ENCODE results near the gene SPI1.

Gene SPI1

GRCh38 chr11:47407746-47408590 is 29.6 kb upstream of the SPI1 start, which contains the start of gene SLC39A13 (continued):
- TF ChIP-seq, protein P1, sequence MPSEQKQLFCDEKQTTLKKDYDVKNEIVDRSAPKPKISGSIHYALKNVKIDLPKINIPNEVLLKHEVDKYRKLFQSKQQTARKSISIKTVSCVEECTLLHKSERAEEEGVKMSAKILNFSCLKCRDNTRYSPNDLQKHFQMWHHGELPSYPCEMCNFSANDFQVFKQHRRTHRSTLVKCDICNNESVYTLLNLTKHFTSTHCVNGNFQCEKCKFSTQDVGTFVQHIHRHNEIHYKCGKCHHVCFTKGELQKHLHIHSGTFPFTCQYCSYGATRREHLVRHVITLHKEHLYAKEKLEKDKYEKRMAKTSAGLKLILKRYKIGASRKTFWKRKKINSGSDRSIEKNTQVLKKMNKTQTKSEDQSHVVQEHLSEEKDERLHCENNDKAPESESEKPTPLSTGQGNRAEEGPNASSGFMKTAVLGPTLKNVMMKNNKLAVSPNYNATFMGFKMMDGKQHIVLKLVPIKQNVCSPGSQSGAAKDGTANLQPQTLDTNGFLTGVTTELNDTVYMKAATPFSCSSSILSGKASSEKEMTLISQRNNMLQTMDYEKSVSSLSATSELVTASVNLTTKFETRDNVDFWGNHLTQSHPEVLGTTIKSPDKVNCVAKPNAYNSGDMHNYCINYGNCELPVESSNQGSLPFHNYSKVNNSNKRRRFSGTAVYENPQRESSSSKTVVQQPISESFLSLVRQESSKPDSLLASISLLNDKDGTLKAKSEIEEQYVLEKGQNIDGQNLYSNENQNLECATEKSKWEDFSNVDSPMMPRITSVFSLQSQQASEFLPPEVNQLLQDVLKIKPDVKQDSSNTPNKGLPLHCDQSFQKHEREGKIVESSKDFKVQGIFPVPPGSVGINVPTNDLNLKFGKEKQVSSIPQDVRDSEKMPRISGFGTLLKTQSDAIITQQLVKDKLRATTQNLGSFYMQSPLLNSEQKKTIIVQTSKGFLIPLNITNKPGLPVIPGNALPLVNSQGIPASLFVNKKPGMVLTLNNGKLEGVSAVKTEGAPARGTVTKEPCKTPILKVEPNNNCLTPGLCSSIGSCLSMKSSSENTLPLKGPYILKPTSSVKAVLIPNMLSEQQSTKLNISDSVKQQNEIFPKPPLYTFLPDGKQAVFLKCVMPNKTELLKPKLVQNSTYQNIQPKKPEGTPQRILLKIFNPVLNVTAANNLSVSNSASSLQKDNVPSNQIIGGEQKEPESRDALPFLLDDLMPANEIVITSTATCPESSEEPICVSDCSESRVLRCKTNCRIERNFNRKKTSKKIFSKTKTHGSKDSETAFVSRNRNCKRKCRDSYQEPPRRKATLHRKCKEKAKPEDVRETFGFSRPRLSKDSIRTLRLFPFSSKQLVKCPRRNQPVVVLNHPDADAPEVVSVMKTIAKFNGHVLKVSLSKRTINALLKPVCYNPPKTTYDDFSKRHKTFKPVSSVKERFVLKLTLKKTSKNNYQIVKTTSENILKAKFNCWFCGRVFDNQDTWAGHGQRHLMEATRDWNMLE (tag by site-specific recombination; conservative IDR thresholded peaks at IDR 0.05; ENCODE audit: low read depth), result peak; percentile 64
- TF ChIP-seq ZFP3 (tag by site-specific recombination; IDR thresholded peaks at IDR 0.05; ENCODE audit: low read depth) (no peak), ZNF629 (tag by site-specific recombination; IDR thresholded peaks at IDR 0.05) (peak; percentile 76), SP2 (tag by site-specific recombination; IDR thresholded peaks at IDR 0.05) (peak; percentile 82), SETDB1 (IDR thresholded peaks at IDR 0.05; ENCODE audit: insufficient read length, low read length) (no peak), YY1 (tag by site-specific recombination; IDR thresholded peaks at IDR 0.05) (0 out of 2 replicates have a peak, but pooled peaks have one; percentile 43), BCL6B (tag by site-specific recombination; IDR thresholded peaks at IDR 0.05) (no peak), ZNF596 (tag by site-specific recombination; IDR thresholded peaks at IDR 0.05) (peak; percentile 79), FEZF1 (tag by site-specific recombination; IDR thresholded peaks at IDR 0.05) (no peak), ZBTB10 (tag by site-specific recombination; IDR thresholded peaks at IDR 0.05) (no peak), ZBTB1 (tag by site-specific recombination; IDR thresholded peaks at IDR 0.05) (peak; percentile 71; the same call in 1 of the 2 replicates), ZSCAN30 (tag by site-specific recombination; IDR thresholded peaks at IDR 0.05) (peak; percentile 94), ZNF600 (tag by site-specific recombination; IDR thresholded peaks at IDR 0.05) (peak; percentile 66), GLI2 (tag by site-specific recombination; IDR thresholded peaks at IDR 0.05; ENCODE audit: borderline replicate concordance, low read depth) (no peak), ZNF549 (tag by site-specific recombination; IDR thresholded peaks at IDR 0.05) (no peak), ZNF324 (tag by site-specific recombination; IDR thresholded peaks at IDR 0.05) (no peak), ZNF202 (tag by site-specific recombination; IDR thresholded peaks at IDR 0.05; ENCODE audit: borderline replicate concordance) (no peak), KLF16 (tag by site-specific recombination; IDR thresholded peaks at IDR 0.05) (peak; percentile 70; the same call in 1 of the 2 replicates), ZIC2 (tag by site-specific recombination; IDR thresholded peaks at IDR 0.05) (no peak), ZNF140 (tag by site-specific recombination; IDR thresholded peaks at IDR 0.05) (no peak), ZNF221 (tag by site-specific recombination; IDR thresholded peaks at IDR 0.05; ENCODE audit: borderline replicate concordance) (peak; percentile 7; the same call in 1 of the 2 replicates), ZNF184 (tag by site-specific recombination; IDR thresholded peaks at IDR 0.05) (peak; percentile 80), ZNF114 (tag by site-specific recombination; IDR thresholded peaks at IDR 0.05) (no peak), MEIS1 (CRISPR knock-in tag; IDR thresholded peaks at IDR 0.05; ENCODE audit: borderline replicate concordance) (no peak)
- TF ChIP-seq, protein P2, sequence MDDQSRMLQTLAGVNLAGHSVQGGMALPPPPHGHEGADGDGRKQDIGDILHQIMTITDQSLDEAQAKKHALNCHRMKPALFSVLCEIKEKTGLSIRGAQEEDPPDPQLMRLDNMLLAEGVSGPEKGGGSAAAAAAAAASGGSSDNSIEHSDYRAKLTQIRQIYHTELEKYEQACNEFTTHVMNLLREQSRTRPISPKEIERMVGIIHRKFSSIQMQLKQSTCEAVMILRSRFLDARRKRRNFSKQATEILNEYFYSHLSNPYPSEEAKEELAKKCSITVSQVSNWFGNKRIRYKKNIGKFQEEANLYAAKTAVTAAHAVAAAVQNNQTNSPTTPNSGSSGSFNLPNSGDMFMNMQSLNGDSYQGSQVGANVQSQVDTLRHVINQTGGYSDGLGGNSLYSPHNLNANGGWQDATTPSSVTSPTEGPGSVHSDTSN (CRISPR knock-in tag; IDR thresholded peaks at IDR 0.05), result peak; percentile 88
- TF ChIP-seq, protein P3, sequence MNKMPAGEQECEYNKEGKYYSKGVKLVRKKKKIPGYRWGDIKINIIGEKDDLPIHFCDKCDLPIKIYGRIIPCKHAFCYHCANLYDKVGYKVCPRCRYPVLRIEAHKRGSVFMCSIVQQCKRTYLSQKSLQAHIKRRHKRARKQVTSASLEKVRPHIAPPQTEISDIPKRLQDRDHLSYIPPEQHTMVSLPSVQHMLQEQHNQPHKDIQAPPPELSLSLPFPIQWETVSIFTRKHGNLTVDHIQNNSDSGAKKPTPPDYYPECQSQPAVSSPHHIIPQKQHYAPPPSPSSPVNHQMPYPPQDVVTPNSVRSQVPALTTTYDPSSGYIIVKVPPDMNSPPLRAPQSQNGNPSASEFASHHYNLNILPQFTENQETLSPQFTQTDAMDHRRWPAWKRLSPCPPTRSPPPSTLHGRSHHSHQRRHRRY (tag by site-specific recombination; IDR thresholded peaks at IDR 0.05), result no peak
- TF ChIP-seq, protein P4, sequence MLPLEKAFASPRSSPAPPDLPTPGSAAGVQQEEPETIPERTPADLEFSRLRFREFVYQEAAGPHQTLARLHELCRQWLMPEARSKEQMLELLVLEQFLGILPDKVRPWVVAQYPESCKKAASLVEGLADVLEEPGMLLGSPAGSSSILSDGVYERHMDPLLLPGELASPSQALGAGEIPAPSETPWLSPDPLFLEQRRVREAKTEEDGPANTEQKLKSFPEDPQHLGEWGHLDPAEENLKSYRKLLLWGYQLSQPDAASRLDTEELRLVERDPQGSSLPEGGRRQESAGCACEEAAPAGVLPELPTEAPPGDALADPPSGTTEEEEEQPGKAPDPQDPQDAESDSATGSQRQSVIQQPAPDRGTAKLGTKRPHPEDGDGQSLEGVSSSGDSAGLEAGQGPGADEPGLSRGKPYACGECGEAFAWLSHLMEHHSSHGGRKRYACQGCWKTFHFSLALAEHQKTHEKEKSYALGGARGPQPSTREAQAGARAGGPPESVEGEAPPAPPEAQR (tag by site-specific recombination; IDR thresholded peaks at IDR 0.05), result peak; percentile 62; the same call in 1 of the 2 replicates

Data from HEK293 (cell line).